Naive thymus-derived CD8-positive, alpha-beta T cell (primary cell): Measurements from ENCODE around the gene PRR3. TPM values are rescaled to one million over a fixed set of nuclear protein-coding genes. Genes with fewer than 3 reads are reported as not detected.
A peak's percentile ranks its signal among the peaks of the same experiment; 100 is the strongest.
"Not testable (repeated sequence)": the region's sequence is repeated elsewhere in the genome, so short reads cannot be mapped to it uniquely, and the experiment has no call there.

Experiments
- ATAC-seq, 2 donors: fragments of 150-1000 bp; cut with Tn5 transposase in 1 of 2; sonication (Bioruptor Pico), chemical (Tn5 transposase) in 1 of 2; 1 replicate in 1 of 2; 2 replicates in 1 of 2; pipeline ENCODE4 v1.10.0; 2021; ENCODE audit warnings: mild to moderate bottlenecking in 2 of 2, moderate library complexity in 2 of 2
- POLR2A ChIA-PET: fragments of 350-600 bp; sonication (Branson Sonifier 250); formaldehyde crosslinking; loops from one replicate; lab custom pipeline; 2021; ENCODE audit warnings: antibody characterized with exemption; lab: Charles Lee
- DNase-seq, 10 donors: peaks; one replicate each; pipeline versions ENCODE4 v3.0.0 to v3.0.0-alpha.2; 2020 to 2022
- H3K27ac Mint-ChIP-seq, 10 donors: one replicate each; pipeline ENCODE4 v1.8.0; 2020 to 2022; ENCODE audit warnings: mild to moderate bottlenecking in 10 of 10, mixed read lengths in 10 of 10, moderate library complexity in 4 of 10, inconsistent platforms in 1 of 10
- H3K27me3 Mint-ChIP-seq, 5 donors: one replicate each; pipeline ENCODE4 v1.8.0; 2021 to 2022; ENCODE audit warnings: mixed read lengths in 5 of 5
- H3K36me3 Mint-ChIP-seq, 3 donors: one replicate each; pipeline ENCODE4 v1.8.0; 2020 to 2022; ENCODE audit warnings: mixed read lengths in 3 of 3, mild to moderate bottlenecking in 2 of 3, inconsistent platforms in 1 of 3
- H3K4me1 Mint-ChIP-seq, 4 donors: one replicate each; pipeline ENCODE4 v1.8.0; 2021 to 2022; ENCODE audit warnings: mixed read lengths in 4 of 4
- H3K4me3 Mint-ChIP-seq, 10 donors: one replicate each; pipeline ENCODE4 v1.8.0; 2020 to 2022; ENCODE audit warnings: mild to moderate bottlenecking in 10 of 10, mixed read lengths in 10 of 10, moderate library complexity in 6 of 10, inconsistent platforms in 1 of 10
- H3K9me3 Mint-ChIP-seq, 9 donors: one replicate each; pipeline ENCODE4 v1.8.0; 2020 to 2022; ENCODE audit warnings: mixed read lengths in 9 of 9, mild to moderate bottlenecking in 3 of 9, inconsistent platforms in 1 of 9, moderate library complexity in 1 of 9
- polyA plus RNA-seq, 3 donors: library from polyadenylated mRNA; unstranded; fragments of 300-500 nt; fragmentation: Illumina TruSeq; gene quantifications; one replicate each; pipeline ENCODE4 v1.2.3, GENCODE V29; 2021
- total RNA-seq, 8 experiments: library from RNA in 2 of 8; stranded (reverse) in 2 of 8; gene quantifications; one replicate each; pipeline ENCODE4 v1.2.3 and lab custom pipeline; 2021 to 2026

PRR3 gene
- total and polyA plus RNA-seq, 5 experiments from 2014 or later, result 7.9 to 28.9 (median 12.7) TPM

- Mint-ChIP-seq H3K4me3 (peak overlapping the region; percentile 91 to 100 (median 100)), H3K9me3 (no peaks in the 10 kb centered on the region), H3K36me3 (peaks cover 0 to 22% (median 3%) of the 10 kb centered on the region in 3 donors), H3K4me1 (peaks cover 52 to 74% (median 69%) of the 10 kb centered on the region in 4 donors), H3K27ac (peak overlapping the region; percentile 98 to 100 (median 99)), H3K27me3 (no peaks in the 10 kb centered on the region)
- ATAC-seq (no peak), DNase-seq (no peak)
- POLR2A ChIA-PET, result interaction anchor here (3.3 kb wide), 1 partner anchor 42 kb away, joined by 39 read pairs; no protein-coding TSS in a partner anchor
Observed at GRCh38 chr6:30572148-30572547, 15.1 kb downstream of the PRR3 start.

DNA sequence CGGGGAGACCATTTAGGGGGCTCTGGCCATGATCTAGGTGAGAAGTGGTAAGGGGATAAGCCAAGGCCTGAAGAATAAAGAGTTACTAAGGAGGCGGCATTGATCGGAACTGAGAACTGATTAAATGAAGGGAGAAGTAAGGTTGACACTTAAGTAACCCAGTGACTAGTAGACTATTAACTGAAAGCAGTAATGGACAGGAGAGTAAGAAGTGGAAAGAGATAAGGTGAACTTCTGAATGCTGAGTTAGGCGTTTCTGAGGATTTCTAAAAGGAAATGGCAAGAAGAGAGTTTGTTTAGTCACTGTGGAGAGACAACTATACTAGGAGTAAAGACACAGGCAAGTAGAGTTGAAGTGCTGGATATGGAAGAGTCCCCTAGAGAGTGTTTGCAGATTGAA lies 16.0 kb downstream of the PRR3 start:
- Mint-ChIP-seq H3K36me3 (peaks cover 2 to 31% (median 9%) of the 10 kb centered on the region in 3 donors), H3K4me1 (peaks cover 55 to 77% (median 71%) of the 10 kb centered on the region in 4 donors), H3K4me3 (peak overlapping the region; percentile 91 to 100 (median 100)), H3K27me3 (no peaks in the 10 kb centered on the region), H3K27ac (peak overlapping the region; percentile 7 to 100 (median 71)), H3K9me3 (no peaks in the 10 kb centered on the region)
- POLR2A ChIA-PET, result interaction anchor here (0.5 to 1.6 kb wide), 2 partner anchors 17 to 23 kb away, joined by 3 to 6 read pairs; partner anchors contain the start of genes GNL1 and PRR3
- DNase-seq, result no peak
- no peak for ATAC-seq

- Mint-ChIP-seq H3K4me3 (peak overlapping the region in 1 of 10 donors; percentile 28), H3K36me3 (peaks cover 9 to 75% (median 19%) of the 10 kb centered on the region in 3 donors), H3K9me3 (no peaks in the 10 kb centered on the region), H3K4me1 (peaks cover 25 to 37% (median 31%) of the 10 kb centered on the region in 4 donors), H3K27ac (peak overlapping the region in 1 of 10 donors; percentile 46), H3K27me3 (no peaks in the 10 kb centered on the region)
- DNase-seq, result no peak
- POLR2A ChIA-PET, result interaction anchor here (0.8 to 2.9 kb wide), 5 partner anchors 12 to 37 kb away, joined by 3 to 8 read pairs (median 4); no protein-coding TSS in a partner anchor
- no peak for ATAC-seq
Observed at GRCh38 chr6:30578051-30578450, 21.0 kb downstream of the PRR3 start.

DNA sequence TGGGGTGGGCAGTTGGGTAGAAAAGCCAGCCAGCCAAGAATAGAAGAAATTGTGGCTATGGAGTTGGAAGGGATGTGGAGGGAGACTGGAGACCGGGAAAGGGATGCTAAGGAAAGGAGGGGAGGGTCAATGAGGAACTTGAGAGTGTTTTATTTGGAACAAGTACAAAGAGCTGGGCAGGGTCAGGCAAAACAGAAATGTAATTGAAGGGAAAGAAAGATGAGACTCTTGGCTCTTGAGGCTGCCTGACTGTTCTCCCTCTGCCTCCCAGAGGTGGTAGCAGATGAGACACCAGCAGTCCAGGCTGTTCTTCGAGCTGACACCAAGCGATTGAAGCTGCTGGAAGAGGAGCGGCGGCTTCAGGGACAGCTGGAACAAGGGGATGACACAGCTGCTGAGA lies 26.8 kb downstream of the PRR3 start:
- ATAC-seq, result no peak
- Mint-ChIP-seq H3K36me3 (peaks cover 4 to 96% (median 39%) of the 10 kb centered on the region in 3 donors), H3K27me3 (no peaks in the 10 kb centered on the region), H3K27ac (peak overlapping the region in 3 of 10 donors; percentile 40 to 73 (median 48)), H3K9me3 (no peaks in the 10 kb centered on the region), H3K4me1 (peaks cover 0 to 3% (median under 1%) of the 10 kb centered on the region in 4 donors), H3K4me3 (no peak overlapping the region)
- POLR2A ChIA-PET, result interaction anchor here (0.5 to 1.3 kb wide), 2 partner anchors 10 to 21 kb away, joined by 3 to 6 read pairs; no protein-coding TSS in a partner anchor
- no peak for DNase-seq

DNA sequence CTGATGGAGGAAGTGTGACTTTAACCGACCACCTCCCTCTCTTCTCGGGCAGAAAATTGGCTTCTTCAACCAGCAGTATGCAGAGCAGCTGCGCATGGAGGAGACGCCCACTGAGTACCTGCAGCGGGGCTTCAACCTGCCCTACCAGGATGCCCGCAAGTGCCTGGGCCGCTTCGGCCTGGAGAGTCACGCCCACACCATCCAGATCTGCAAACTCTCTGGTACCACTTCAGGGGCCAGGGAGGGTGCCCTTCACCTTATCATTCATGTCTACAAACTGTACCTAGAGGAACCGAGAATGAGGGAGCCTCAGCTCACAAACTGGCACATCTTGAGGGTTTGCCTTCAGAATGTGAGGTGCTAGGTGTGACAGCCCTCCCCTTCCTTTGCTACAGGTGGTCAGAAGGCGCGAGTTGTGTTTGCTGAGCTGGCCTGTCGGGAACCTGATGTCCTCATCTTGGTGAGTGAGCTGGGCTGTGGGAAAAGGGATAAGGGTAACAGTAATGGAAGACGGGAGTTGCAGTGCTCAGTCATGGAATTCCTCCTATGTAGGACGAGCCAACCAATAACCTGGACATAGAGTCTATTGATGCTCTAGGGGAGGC lies 32.8 kb downstream of the PRR3 start:
- Mint-ChIP-seq H3K27me3 (no peaks in the 10 kb centered on the region), H3K27ac (peak overlapping the region in 5 of 10 donors; percentile 13 to 80 (median 64)), H3K9me3 (no peaks in the 10 kb centered on the region), H3K4me3 (no peak overlapping the region), H3K36me3 (peaks cover 4 to 92% (median 12%) of the 10 kb centered on the region in 3 donors), H3K4me1 (peaks cover 0 to 11% (median 5%) of the 10 kb centered on the region in 4 donors)
- POLR2A ChIA-PET, result interaction anchor here (0.8 to 1.4 kb wide), 7 partner anchors 9 to 96 kb away, joined by 3 to 5 read pairs (median 3); no protein-coding TSS in a partner anchor
- DNase-seq, result no peak
- ATAC-seq, result peak in 1 of 2 donors; percentile 16

DNA sequence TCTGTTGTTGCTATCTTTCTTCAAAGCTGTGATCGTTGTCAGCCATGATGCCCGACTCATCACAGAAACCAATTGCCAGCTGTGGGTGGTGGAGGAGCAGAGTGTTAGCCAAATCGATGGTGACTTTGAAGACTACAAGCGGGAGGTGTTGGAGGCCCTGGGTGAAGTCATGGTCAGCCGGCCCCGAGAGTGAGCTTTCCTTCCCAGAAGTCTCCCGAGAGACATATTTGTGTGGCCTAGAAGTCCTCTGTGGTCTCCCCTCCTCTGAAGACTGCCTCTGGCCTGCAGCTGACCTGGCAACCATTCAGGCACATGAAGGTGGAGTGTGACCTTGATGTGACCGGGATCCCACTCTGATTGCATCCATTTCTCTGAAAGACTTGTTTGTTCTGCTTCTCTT lies 33.4 kb downstream of the PRR3 start:
- H3K36me3 Mint-ChIP-seq, result peaks cover 4 to 92% (median 10%) of the 10 kb centered on the region in 3 donors
- ATAC-seq (no peak), DNase-seq (no peak)
- peaks cover 0 to 11% (median 6%) of the 10 kb centered on the region in 4 donors for H3K4me1 Mint-ChIP-seq
- no peaks in the 10 kb centered on the region for H3K9me3 Mint-ChIP-seq
- peak overlapping the region in 4 of 10 donors; percentile 43 to 53 (median 50) for H3K27ac Mint-ChIP-seq
- no peak overlapping the region for H3K4me3 Mint-ChIP-seq
- no peaks in the 10 kb centered on the region for H3K27me3 Mint-ChIP-seq
- POLR2A ChIA-PET, result interaction anchor here (0.8 to 1.4 kb wide), 9 partner anchors 9 to 97 kb away, joined by 3 to 5 read pairs (median 4); partner anchors contain the start of gene ABCF1

DNA sequence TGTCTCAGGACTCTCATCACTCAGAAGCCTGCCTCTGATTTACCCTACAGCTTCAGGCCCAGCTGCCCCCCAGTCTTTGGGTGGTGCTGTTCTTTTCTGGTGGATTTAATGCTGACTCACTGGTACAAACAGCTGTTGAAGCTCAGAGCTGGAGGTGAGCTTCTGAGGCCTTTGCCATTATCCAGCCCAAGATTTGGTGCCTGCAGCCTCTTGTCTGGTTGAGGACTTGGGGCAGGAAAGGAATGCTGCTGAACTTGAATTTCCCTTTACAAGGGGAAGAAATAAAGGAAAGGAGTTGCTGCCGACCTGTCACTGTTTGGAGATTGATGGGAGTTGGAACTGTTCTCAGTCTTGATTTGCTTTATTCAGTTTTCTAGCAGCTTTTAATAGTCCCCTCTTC lies 33.9 kb downstream of the PRR3 start:
- ATAC-seq (no peak), DNase-seq (no peak)
- POLR2A ChIA-PET, result interaction anchor here (0.5 to 1.3 kb wide), 8 partner anchors 8 to 97 kb away, joined by 3 to 5 read pairs (median 3); partner anchors contain the start of gene ABCF1
- peak overlapping the region in 4 of 10 donors; percentile 13 to 55 (median 53) for H3K27ac Mint-ChIP-seq
- no peaks in the 10 kb centered on the region for H3K27me3 Mint-ChIP-seq
- peaks cover 4 to 88% (median 8%) of the 10 kb centered on the region in 3 donors for H3K36me3 Mint-ChIP-seq
- H3K9me3 Mint-ChIP-seq, result no peaks in the 10 kb centered on the region
- peaks cover 0 to 11% (median 6%) of the 10 kb centered on the region in 4 donors for H3K4me1 Mint-ChIP-seq
- H3K4me3 Mint-ChIP-seq, result no peak overlapping the region

GRCh38 chr6:30592287-30592686 lies 35.2 kb downstream of the PRR3 start:
- Mint-ChIP-seq H3K9me3 (no peaks in the 10 kb centered on the region), H3K27me3 (no peaks in the 10 kb centered on the region), H3K36me3 (peaks cover 0 to 77% (median 3%) of the 10 kb centered on the region in 3 donors), H3K4me1 (peaks cover 3 to 15% (median 9%) of the 10 kb centered on the region in 4 donors), H3K27ac (peak overlapping the region in 7 of 10 donors; percentile 0 to 70 (median 30)), H3K4me3 (no peak overlapping the region)
- no peak for DNase-seq
- no peak for ATAC-seq
- POLR2A ChIA-PET, result interaction anchor here (0.9 to 1.4 kb wide), 2 partner anchors 23 to 35 kb away, joined by 3 to 4 read pairs; no protein-coding TSS in a partner anchor

- not testable (repeated sequence) for H3K4me3 Mint-ChIP-seq, H3K9me3 Mint-ChIP-seq, H3K27me3 Mint-ChIP-seq
- peaks cover 0 to 51% (median 0%) of the 10 kb centered on the region in 3 donors for H3K36me3 Mint-ChIP-seq
- H3K27ac Mint-ChIP-seq, result peak overlapping the region; percentile 26 to 88 (median 77)
- DNase-seq (peak; percentile 63 to 90 (median 76)), ATAC-seq (peak; percentile 86 to 91)
- POLR2A ChIA-PET, result interaction anchor here (0.5 to 7.2 kb wide), 21 partner anchors 9 to 150 kb away, joined by 3 to 70 read pairs (median 5); partner anchors contain the start of genes ABCF1, GNL1, MRPS18B and PRR3
- peaks cover 15 to 30% (median 24%) of the 10 kb centered on the region in 4 donors for H3K4me1 Mint-ChIP-seq
Observed at GRCh38 chr6:30597315-30598144, 40.4 kb downstream of the PRR3 start.

- no peaks in the 10 kb centered on the region for H3K9me3 Mint-ChIP-seq
- peaks cover 2 to 56% (median 10%) of the 10 kb centered on the region in 3 donors for H3K36me3 Mint-ChIP-seq
- no peaks in the 10 kb centered on the region for H3K27me3 Mint-ChIP-seq
- ATAC-seq (no peak), DNase-seq (no peak)
- POLR2A ChIA-PET, result interaction anchor here (0.6 to 7.2 kb wide), 12 partner anchors 7 to 758 kb away, joined by 3 to 70 read pairs (median 5); no protein-coding TSS in a partner anchor
- no peak overlapping the region for H3K4me3 Mint-ChIP-seq
- H3K27ac Mint-ChIP-seq, result peak overlapping the region in 4 of 10 donors; percentile 32 to 81 (median 61)
- H3K4me1 Mint-ChIP-seq, result peaks cover 19 to 38% (median 34%) of the 10 kb centered on the region in 4 donors
Observed at GRCh38 chr6:30598912-30599624, 42.0 kb downstream of the PRR3 start.

DNA sequence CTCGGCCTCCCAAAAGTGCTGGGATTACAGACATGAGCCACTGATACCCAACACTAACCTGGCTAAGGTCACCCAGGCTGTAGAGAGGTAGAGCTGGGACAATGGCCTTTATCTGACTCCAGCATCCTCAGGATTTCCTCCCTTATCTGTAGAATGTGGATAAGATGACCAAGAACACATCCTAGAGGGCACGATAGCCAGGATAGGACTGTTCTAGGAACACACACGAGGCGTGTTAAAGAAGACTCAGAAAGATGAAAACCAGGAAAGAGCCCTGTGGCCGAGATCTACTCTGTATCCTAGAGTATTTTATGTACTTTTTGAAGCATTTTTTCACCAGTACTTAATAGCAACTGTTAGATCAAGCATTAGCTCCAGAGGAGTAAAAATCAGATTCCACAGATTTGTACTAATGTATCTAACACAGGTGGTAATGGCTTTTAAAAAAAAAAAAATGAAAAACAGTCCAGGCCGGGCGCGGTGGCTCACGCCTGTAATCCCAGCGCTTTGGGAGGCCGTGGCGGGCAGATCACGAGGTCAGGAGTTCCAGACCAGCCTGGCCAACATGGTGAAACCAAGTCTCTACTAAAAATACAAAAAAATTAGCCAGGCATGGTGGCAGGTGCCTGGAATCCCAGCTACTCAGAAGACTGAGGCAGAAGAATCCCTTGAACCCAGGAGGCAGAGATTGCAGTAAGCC lies 42.7 kb downstream of the PRR3 start:
- H3K36me3 Mint-ChIP-seq, result peaks cover 5 to 58% (median 16%) of the 10 kb centered on the region in 3 donors
- POLR2A ChIA-PET, result interaction anchor here (0.6 to 7.2 kb wide), 10 partner anchors 9 to 758 kb away, joined by 3 to 70 read pairs (median 6); partner anchors contain the start of gene ABCF1
- no peaks in the 10 kb centered on the region for H3K9me3 Mint-ChIP-seq

More for the DNA sequence above, 42.7 kb downstream of the PRR3 start:
- DNase-seq (no peak), ATAC-seq (no peak)
- H3K4me1 Mint-ChIP-seq, result peaks cover 21 to 37% (median 34%) of the 10 kb centered on the region in 4 donors
- H3K27me3 Mint-ChIP-seq, result no peaks in the 10 kb centered on the region
- H3K4me3 Mint-ChIP-seq, result no peak overlapping the region
- H3K27ac Mint-ChIP-seq, result peak overlapping the region in 5 of 10 donors; percentile 32 to 81 (median 57)
